ENCODE measurements around the gene FXR2.
A peak's percentile ranks its signal among the peaks of the same experiment; 100 is the strongest.

The FXR2 gene

DNA sequence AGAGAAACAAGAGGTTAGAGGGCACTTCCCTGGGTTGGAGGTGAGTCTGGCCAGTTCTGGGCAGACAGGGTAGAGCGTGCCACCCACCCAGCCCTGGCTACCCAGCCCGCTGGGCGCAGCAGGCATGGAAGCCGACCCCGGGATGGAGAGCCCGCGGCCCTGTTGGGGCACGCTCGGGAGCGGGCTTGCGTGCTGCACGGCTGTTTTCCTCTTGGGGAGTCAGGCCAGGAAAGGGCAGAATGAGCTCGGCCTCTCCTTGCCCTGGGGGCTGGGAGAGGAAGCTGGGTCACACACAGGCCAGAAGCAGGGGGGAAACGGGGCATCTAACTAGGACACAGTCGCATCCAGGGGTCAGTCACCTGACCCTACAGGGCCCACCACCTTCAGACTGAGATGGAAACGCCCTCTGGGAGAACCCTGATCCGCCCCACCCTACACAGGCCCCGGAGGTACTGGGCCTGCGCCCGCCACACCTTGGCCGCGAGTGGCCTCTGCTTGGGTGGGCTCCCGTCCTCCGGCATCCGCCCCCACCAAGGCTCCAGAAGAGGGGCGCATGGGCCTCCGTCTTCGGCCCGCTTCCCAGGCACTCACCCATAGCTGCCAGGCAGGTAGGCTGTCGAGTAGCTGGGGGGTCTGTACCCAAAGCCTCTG, 26.0 kb downstream of the FXR2 start:
- DNase-seq (ENCODE audit: low spot score) = no peak

- DNase-seq (ENCODE audit: low spot score) = no peak
Observed at GRCh38 chr17:7587420-7588151, 27.1 kb downstream of the FXR2 start.

GRCh38 chr17:7586673-7587419, 27.9 kb downstream of the FXR2 start:
- no peak for DNase-seq (ENCODE audit: low spot score)

DNA sequence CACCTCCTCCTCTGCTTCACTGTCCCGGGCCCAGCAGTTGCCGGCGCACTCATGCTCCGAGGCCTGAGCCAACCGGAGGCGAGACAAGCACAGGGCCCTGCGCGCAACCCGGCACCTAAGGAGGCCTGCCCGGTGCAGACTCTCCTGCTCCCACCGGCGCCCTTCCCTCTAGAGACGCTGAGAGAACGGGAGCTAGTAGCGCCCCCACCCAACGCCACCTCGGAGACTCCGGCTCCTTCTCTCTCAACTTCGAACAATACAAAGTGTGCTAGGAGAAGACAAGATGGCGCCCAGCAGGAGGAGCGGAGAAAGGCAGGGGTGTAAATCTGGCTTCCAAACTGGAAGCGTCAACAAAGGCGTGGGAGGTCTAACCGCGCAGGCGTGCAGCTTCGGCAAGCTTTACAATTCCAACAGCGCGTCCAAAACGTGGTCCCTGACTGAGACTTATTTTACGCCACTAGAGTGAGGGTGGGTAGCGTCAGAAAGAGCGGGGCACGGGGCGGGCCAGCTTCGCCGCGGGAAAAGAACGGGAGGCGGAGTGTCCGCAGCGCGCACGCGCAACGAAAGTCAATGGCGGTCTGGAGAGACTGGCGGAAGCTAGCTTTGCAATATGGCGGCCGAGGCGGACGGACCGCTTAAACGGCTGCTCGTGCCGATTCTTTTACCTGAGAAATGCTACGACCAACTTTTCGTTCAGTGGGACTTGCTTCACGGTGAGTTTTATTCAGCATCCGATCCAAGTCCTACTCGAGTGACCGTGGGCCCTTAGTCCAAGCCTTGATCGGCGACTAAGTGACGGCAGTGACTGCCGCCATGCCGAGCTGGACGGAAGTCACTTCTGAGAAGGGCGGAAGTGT, 31.2 kb downstream of the FXR2 start, which contains the start of gene MPDU1:
Gene MPDU1, plus strand, starts transcription at position 600 of the 857 bp plus-strand sequence. Its CDS starts 11 bp downstream, at position 611.
- peak; percentile 97 for DNase-seq (ENCODE audit: low spot score)

DNA sequence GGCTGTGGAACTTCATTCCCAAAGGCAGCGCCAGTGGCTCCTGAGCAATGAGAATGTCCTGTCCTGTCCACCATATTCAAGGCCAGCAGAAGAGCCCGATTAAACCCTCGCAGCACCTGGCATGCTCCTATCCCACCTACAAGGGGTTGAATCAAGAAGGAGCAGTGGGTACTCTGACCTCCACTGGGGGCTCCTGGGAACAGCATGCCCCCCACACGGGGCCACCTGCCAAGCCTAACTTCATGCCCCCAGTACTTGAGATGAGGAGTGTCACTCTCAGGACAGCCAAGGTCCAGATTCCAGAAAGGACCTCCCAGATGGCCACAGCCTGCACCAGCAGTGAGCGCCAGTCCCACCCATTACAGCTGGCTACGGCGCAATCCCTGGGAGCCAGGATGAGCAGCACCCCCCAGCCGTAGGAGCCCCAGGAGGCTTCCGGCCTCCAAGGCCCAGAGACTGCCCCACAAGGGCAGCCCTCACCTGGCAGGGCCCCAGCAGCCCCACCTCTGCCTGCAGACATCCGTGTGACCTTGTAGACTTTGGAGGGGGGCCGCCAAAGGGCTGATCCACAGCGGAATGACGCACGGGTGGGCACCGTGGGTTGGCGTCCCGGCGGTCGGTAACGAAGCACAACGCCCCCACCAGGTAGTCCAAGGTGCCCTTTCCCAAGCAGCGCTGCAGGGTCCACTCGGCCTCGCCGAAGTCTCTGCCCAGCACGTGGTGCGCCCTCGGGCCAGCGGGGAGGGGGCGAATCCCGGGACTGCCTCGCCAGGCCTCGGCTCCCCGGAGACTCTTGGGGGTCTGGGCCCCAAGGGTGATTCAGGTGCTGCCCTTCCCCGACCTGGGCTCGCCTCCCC, 32.1 kb downstream of the FXR2 start:
- no peak for DNase-seq (ENCODE audit: low spot score)

DNA sequence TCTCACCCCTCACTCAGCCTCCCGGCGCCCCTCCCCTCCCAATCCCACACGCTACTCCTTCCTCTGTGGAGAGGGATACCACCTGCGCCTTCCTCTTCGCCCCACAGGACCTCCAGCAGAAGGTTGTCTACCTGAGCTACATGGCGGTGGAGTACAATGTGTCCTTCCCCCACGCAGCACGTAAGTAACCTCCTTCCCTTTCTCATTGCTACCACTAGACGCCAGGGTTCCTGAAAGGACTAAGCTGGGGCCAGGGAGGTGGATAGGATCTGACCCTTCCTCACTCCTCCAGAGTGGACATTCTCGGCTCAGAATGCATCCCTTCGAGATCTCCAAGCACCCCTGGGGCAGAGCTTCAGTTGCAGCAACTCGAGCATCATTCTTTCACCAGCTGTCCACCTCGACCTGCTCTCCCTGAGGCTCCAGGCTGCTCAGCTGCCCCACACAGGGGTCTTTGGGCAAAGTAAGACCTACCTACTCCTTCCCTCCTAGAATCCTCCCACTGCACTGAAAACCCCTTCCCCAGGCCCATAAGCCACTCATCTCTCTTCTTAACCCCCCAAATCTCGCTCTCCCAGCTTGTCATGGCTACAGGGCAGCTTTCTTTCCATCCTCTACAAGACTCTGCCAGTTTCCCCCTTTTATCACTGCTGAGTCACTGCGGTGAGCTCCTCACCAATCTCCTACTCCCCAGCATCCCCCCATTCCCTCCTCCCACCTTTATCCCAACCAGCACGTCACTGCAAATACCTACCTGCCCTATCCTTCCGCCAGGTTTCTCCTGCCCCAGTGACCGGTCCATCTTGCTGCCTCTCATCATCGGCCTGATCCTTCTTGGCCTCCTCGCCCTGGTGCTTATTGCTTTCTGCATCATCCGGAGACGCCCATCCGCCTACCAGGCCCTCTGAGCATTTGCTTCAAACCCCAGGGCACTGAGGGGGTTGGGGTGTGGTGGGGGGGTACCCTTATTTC, 33.8 kb downstream of the FXR2 start:
- DNase-seq (ENCODE audit: low spot score) = no peak

DNA sequence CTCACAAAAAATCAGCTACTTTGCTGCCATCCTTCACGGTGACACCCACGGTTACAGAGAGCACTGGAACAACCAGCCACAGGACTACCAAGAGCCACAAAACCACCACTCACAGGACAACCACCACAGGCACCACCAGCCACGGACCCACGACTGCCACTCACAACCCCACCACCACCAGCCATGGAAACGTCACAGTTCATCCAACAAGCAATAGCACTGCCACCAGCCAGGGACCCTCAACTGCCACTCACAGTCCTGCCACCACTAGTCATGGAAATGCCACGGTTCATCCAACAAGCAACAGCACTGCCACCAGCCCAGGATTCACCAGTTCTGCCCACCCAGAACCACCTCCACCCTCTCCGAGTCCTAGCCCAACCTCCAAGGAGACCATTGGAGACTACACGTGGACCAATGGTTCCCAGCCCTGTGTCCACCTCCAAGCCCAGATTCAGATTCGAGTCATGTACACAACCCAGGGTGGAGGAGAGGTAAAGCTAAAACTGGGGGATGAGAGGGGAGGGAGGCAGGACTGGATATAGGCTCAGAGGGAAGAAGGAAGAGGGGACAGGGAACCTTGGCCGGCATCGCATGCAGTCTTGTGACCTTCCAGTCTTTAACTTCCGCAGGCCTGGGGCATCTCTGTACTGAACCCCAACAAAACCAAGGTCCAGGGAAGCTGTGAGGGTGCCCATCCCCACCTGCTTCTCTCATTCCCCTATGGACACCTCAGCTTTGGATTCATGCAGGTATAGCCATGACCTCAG, 34.7 kb downstream of the FXR2 start:
- no peak for DNase-seq (ENCODE audit: low spot score)

GRCh38 chr17:7579001-7579833, 35.5 kb downstream of the FXR2 start, which contains the start of gene CD68:
TSS of gene CD68 (plus strand) at chr17:7579638. CDS start at chr17:7579678, 40 bp downstream.
- peak; percentile 73 for DNase-seq (ENCODE audit: low spot score)

DNA sequence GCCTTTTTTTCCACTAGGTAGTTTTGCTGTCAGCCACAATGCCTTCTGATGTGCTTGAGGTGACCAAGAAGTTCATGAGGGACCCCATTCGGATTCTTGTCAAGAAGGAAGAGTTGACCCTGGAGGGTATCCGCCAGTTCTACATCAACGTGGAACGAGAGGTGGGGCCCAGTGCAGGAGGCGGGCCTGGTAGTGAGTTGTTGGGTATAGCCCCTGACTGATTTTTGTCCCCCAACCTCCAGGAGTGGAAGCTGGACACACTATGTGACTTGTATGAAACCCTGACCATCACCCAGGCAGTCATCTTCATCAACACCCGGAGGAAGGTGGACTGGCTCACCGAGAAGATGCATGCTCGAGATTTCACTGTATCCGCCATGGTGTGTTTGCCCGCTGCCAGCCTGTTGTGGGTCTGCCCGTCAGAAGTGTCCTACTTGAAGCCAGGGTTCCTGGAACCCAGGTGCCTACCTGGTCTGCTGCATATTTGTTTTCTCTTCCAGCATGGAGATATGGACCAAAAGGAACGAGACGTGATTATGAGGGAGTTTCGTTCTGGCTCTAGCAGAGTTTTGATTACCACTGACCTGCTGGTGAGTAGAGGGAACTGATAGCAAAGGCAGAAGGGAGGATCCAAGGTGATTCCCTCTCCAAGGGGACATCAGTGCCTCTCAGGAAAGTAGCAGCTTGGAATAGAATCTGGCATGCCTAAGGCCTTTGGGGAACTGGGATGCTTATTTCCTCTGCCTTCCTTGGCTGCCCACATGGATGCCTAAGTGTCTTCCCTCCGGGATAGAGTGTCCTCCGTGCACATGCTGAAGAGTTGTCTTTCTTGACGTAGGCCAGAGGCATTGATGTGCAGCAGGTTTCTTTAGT, 37.1 kb downstream of the FXR2 start:
- DNase-seq (ENCODE audit: low spot score) = no peak

DNA sequence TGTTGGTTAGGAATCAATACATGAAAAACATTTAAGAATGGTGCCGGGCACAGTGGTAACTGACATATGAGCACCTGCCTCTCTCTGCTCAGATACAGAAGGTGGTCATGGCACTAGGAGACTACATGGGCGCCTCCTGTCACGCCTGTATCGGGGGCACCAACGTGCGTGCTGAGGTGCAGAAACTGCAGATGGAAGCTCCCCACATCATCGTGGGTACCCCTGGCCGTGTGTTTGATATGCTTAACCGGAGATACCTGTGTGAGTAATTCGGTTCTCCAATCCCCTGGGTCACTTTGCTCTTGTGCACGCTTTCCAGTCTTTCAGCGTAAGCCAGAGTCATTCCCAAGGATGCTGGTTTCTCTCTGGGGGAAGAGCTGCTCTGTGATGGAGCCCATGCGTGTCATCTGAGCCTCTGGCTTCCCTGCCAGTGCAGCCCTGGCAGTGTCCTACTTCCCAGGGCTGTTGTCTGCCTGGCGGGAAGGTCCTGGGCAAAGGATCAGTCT, 38.2 kb downstream of the FXR2 start:
- DNase-seq (ENCODE audit: low spot score) = no peak

- DNase-seq (ENCODE audit: low spot score) = no peak
Observed at GRCh38 chr17:7575959-7576358, 38.7 kb downstream of the FXR2 start.

DNA sequence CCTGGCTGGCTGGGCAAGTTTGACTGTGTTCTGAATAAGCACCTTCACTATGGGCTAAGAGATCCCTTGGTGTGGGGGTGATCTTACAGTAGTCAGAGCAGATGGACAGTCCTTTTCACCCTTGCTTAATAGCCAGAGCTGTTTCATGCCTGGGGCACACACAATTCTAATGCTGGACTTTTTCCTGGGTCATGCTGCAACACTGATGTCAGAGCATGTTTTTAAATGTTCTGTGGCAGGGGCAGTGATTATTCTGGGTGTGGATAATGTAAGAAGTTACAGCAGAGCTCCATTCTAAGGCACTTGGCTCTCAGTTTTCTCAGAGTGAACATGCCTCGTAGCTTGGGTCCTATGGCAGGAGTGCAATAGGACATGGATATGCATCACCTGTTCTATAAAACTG, 39.2 kb downstream of the FXR2 start:
- DNase-seq (ENCODE audit: low spot score) = no peak

DNA sequence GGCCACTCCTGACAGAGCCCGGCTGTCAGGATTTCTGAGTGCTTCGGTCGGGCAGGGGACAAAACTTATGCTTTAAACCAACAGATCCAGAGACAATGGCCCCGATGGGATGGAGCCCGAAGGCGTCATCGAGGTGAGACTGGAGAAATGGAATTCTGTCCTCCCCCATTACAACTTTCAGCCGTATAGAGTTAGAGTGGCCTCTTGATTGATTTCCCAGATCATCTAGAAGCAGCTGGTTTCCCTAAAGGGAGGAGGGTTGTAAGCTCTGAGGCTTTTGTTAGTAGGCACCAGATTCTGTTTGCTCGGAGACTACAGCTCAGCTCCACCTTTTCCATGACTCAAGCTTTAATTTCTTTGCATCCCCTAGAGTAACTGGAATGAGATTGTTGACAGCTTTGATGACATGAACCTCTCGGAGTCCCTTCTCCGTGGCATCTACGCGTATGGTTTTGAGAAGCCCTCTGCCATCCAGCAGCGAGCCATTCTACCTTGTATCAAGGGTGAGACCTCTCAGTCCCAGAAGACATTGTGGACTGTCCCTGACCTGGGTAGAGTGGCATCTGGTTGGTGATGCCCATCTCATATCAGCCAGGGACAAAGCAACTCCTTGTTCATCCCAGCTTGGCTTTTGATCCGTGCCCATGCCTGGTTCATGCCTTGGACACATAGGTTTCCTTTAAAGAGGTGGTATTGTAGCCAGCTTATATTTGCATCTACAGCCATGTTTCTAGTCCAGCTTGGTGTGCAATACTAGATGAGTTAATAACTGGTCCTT, 40.3 kb downstream of the FXR2 start:
- no peak for DNase-seq (ENCODE audit: low spot score)

- peak; percentile 92 for DNase-seq (ENCODE audit: low spot score)
Observed at GRCh38 chr17:7573324-7574080, 41.2 kb downstream of the FXR2 start.
